NCI-H748 (cell line): ENCODE measurements around the gene CTNNA3.
"Not testable (repeated sequence)": the region's sequence is repeated elsewhere in the genome, so short reads cannot be mapped to it uniquely, and the experiment has no call there.

Experiments
- DNase-seq: peaks from one replicate; lab custom pipeline; 2025; ENCODE audit not compliant: unreplicated experiment; lab: John Stamatoyannopoulos, UW

The CTNNA3 gene

DNA sequence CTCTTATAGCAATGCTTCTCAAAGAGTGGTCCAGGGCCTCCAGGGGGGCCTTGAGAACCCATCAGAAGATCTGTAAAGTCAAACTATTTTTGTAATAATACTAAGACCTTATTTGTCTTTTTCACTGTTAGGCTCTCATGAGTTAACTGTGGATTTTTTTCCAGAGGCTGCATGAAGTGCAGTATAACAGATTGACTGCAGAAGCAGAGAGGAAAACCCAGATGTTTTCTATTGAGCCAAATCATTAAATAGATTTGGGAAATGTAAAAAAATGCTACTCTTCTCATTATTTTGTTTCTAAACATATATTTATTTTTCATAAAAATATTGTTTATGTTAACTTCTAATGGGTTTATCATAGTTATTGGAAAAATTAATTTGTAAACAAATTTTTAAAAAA, 1359.2 kb downstream of the CTNNA3 start:
- no peak for DNase-seq

- DNase-seq: not testable (repeated sequence)
Observed at GRCh38 chr10:66335753-66336152, 1360.2 kb downstream of the CTNNA3 start.

DNA sequence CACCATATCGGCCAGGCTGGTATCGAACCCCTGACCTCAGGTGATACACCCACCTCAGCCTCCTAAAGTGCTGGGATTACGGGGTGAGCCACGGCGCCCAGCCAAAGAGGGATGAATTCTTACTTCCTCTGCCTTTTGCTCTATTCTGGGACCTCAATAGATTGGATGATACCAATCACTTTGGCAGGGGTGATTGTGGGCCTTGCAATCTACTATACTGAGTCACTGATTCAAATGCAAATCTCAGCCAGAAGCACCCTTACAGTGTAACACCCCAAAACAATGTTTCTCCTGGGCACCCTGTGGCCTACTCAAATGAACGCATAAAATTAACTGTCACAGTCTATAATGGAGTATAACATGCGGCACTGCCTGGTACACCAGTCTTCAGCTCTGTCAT, 1366.8 kb downstream of the CTNNA3 start:
- DNase-seq: no peak

- DNase-seq: no peak
Observed at GRCh38 chr10:66326876-66327275, 1369.1 kb downstream of the CTNNA3 start.

GRCh38 chr10:66322777-66323176, 1373.2 kb downstream of the CTNNA3 start:
- DNase-seq: no peak

DNA sequence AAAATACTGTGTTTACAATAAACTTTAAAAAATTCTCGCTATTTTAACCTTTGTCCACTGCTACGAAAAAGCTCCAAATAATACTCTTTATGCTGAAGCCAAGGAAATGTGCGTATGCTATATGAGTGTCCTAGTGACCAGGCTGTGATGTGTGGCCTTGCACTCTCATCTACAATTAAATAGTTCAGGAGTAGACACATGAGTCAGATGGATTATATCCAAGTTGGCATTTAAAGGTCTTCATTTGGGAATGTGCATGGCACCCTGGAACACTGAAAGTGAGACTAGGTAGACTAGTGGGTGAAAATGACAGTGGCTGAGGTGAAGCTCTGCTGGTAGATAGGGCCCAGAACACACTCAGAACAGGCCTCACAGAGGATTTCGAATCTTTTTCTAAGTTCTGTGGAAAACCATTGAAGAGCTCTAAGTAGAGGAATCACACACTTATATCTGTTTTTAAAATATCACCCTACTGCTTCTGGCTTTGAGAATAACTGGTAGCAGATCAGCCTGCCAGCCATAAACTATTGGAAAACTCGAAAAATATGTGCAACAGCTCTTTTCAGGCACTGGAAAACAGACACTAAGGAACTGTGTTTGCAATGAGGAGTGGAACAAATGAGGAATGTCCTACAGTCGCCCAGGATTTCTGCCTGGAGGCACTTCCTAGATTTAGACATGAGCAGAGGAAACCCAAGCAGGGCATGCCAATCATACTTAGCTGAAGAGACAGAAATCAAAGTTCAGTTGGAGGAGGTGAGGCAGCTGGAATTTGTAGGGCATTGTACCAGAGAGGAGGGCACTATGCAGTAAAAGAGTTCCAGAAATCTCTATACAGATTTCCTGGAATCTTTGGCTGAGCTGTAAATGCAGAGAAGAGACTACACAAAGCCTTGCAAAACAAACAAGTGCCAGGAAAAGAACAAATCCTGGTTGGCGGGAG, 1374.0 kb downstream of the CTNNA3 start:
- no peak for DNase-seq

GRCh38 chr10:66318761-66319160, 1377.2 kb downstream of the CTNNA3 start:
- no peak for DNase-seq

DNA sequence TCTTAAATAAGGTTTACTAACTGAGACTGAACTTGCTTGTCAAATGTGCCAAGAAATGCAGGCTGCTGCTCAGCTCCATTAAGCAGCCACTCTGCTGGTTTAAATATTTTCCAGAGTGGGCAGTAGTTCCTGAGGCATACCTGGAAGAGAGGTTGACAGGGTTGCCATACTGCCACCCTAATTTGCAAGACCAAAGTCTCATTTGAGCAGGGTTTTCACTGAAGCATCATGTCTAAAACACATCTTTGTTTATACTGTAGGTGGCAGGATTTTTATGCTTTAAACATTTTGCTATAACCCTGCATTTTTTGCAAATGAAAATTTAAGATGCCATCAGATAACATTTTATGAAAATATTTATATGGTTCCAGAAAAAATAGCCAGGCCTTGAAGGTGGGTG, 1388.2 kb downstream of the CTNNA3 start:
- DNase-seq: no peak

- DNase-seq: no peak
Observed at GRCh38 chr10:66301078-66301477, 1394.9 kb downstream of the CTNNA3 start.

DNA sequence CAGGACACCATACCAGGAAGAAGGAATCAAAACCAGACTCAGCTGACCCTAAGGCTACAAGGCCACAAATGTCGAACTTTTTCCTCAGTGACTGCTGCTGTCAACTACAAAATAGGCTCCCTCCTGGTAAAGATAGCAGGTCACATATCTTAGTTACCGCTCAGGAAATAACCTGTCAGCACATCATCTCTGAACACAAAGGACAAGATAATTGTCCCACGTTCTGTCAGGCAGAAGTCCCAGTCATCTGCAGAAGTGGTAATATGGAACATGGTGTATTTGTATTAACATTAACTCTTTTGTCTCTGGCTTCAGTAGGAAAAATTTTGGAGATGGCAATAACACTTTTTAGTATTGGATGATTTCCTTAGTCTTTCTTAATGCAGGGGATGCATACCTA, 1400.4 kb downstream of the CTNNA3 start:
- DNase-seq: no peak

- DNase-seq: no peak
Observed at GRCh38 chr10:66294538-66294937, 1401.5 kb downstream of the CTNNA3 start.

DNA sequence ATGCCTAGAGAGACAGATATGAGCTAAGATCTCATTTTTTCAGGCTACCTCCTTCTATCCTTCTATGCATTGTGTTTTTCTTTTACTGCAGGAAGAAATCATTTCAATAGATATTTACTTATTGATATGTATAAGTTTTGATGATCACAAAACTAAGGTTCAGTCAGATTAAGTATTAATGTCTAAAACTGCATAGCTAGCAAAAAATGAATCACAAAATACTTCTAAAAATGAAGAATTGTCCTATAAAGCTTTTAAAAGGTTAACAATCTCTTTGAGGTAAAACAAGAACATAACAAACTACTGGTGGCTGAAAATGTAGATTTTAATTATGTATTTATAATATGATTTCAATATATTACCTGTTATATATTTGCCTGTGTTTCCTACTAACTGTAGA, 1403.1 kb downstream of the CTNNA3 start:
- no peak for DNase-seq

DNA sequence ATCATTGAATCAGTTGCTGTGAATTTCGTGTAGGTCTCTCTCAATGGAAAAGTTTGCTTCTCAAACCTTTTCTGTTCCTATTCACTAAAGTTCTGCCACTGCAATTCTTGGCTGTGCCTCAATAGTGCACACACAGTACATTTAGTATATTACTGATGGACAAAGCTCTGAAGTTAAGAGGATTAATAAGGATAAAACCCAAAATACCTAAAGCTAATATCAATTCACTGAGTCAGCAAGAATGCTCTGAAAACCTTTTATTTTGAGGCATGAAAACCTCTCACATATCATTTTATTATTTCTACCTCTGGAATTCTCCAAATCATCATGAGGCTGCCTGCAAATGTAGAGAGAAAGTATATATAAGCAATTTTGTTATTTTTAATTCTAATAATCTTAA, 1403.5 kb downstream of the CTNNA3 start:
- DNase-seq: no peak

DNA sequence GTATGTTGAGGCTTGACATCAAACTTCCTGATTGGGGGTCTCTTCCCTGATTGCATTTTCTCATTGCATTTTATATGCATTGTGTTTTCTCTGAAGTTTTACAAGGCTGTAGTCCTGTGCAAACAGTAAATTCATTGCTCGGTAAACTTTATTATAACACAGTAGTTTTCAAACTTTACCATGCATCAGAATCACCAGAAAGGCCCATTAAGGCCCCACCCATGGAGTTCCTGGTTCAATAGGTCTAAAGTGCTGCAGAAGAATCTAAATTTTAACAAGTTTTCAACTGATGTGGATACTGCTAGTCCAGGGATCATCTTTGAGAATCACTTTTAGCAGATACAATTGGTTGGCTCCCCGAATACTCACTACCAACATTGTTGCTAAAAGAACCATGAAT, 1404.9 kb downstream of the CTNNA3 start:
- no peak for DNase-seq

DNA sequence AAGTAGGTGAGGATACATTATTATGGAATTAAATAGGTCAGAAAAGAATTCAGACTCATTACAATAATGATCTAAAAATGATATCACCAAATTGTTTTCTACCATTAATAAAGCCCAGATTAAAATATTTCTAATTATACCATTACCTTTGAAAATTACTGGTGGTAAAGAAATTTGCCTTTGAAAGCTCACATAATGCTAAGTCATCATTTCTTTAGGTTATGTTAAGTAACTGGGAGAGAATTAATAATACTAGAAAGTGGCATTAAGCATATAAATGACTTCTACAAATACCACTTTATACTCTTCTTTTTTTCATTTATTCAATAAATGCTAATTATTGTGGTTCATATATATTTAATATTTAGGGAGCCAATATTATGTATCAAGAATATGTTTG, 1411.4 kb downstream of the CTNNA3 start:
- DNase-seq: no peak

GRCh38 chr10:66283874-66284464, 1412.0 kb downstream of the CTNNA3 start:
- no peak for DNase-seq

DNA sequence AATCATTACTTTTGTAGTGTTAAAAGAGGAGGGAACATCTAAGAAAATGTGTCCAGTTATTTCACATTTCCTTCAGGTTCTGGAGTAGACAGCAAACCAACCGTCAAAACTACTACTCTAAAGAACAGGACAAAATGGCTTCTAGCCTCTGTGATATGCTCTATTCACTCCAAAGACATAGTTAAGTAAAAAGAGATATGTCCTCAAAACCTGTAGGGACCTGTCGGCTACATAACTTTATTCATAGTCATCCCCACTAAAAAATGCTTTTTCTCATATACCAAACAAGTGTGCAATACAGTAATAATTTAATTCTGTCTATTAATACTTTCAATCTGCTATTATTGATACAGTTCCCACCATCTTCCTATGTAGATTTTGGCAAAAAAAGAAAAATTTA, 1412.9 kb downstream of the CTNNA3 start:
- no peak for DNase-seq

DNA sequence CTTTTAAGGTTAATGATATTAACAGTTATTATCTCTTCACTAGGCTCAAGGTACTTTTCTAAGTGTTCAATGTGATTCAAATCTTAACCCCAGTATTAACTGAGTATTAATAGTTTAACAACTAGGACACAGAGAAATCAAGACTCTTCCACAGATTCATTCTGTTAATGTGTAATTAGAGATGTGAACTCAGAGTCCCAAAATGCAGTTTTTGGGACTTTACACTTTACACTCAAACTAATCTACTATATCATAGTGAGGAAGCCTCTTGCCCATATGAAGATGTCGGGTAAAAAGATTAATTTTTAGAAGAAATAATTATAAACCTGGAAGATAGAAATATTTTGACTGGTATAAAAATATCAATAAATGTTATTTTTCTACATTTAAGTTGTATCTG, 1414.7 kb downstream of the CTNNA3 start:
- DNase-seq: no peak

GRCh38 chr10:66277481-66277880, 1418.5 kb downstream of the CTNNA3 start:
- no peak for DNase-seq

- DNase-seq: no peak
Observed at GRCh38 chr10:66273966-66274519, 1422.0 kb downstream of the CTNNA3 start.

DNA sequence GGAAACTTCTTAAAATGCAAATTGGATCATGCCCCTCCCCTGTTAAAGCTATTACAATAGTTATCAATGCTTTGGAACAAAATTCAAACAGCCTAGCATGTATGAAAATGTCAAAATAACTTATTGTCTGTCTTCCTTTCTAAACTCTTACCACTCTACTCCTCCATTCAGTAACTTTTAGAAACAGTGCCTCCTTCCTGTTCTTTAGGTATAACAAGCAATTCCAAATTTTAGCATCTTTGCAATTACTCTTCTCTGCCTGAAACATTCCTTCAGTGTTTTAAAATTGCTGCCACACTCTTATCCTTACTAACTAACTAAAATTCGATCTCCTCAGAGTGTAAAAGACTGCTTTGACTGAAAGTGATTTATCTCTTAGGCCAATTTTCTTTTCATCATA, 1430.6 kb downstream of the CTNNA3 start:
- no peak for DNase-seq

DNA sequence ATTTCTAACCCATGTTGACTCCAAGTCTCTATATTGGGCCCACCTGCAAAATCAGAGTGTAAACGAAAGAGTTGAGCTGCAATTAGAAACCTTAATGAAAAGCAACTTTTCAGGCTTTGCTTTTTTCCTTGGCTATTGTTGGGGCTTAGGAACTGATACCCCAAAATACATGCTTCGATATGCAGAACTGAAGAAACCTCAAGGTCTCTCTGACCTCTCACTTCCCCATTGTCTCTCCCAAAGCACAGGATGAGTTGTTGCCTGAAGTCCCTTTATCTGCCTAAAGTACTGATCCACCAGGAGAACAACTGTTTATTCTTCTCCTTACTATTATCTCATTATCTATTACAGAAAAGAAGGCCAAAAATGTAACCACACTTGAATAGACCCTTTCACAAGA, 1436.2 kb downstream of the CTNNA3 start:
- DNase-seq: no peak
